Adrenal gland (tissue), 12 donors: ENCODE results near the gene ANAPC2. TPM values are rescaled to one million over a fixed set of nuclear protein-coding genes. Genes with fewer than 3 reads are reported as not detected.

ENCODE experiments used
- DNase-seq, 7 donors: peaks; one replicate each; pipeline ENCODE4 v3.0.0-alpha.2; 2019 to 2020
- H3K27ac ChIP-seq, 5 donors: fragments of 200-600 bp; sonication (generic) in 4 of 5; 1 replicate in 3 of 5; 2 replicates in 2 of 5; pipeline versions ENCODE4 v1.5.1 to v1.8.0; 2016 to 2020; ENCODE audit warnings: mild to moderate bottlenecking in 1 of 5
- H3K27me3 ChIP-seq: fragments of 200-600 bp; 2 replicates; pipeline ENCODE4 v1.8.0; 2021
- H3K36me3 ChIP-seq, 2 donors: fragments of 200-600 bp; replicated peaks in 1 of 2; 1 replicate in 1 of 2; 2 replicates in 1 of 2; pipeline versions ENCODE4 v1.5.1 to v1.8.0; 2018 to 2022
- H3K4me1 ChIP-seq, 2 donors: fragments of 200-600 bp; replicated peaks in 1 of 2; 1 replicate in 1 of 2; 2 replicates in 1 of 2; pipeline versions ENCODE4 v1.5.1 to v1.8.0; 2018 to 2021
- H3K4me3 ChIP-seq, 4 donors: fragments of 200-600 bp; sonication (generic) in 3 of 4; one replicate each; pipeline ENCODE4 v1.5.1; 2016 to 2018
- H3K9me3 ChIP-seq, 3 donors: fragments of 200-600 bp; sonication (generic) in 1 of 3; replicated peaks in 1 of 3; 1 replicate in 2 of 3; 2 replicates in 1 of 3; pipeline versions ENCODE4 v1.5.1 to v1.8.0; 2016 to 2021
- POLR2A ChIP-seq, 2 donors: fragments of 450-650 bp; IDR thresholded peaks; one replicate each; pipeline ENCODE4 v1.6.1; 2017; ENCODE audit warnings: antibody characterized with exemption in 2 of 2, mild to moderate bottlenecking in 2 of 2, moderate library complexity in 1 of 2
- WGBS, 4 donors: extraction: QIAGEN DNeasy Blood & Tissue Kit in 2 of 4; methylation state at CpG; one replicate each; pipeline versions ENCODE4 v1.1.5 to v1.1.7; 2013 to 2017; 5-methylcytosine and 5-hydroxymethylcytosine counted together
- intact Hi-C, 2 donors: fragments of 100-400 bp; cut with DNase I; formaldehyde crosslinking; loops; one replicate each; pipeline versions ENCODE4 v1.14.1 to v1.15.0; 2022 to 2023
- polyA plus RNA-seq, 3 donors: library from polyadenylated mRNA; stranded (reverse); fragments of 200-250 nt in 2 of 3; fragments of 350-450 nt in 1 of 3; fragmentation: Illumina TruSeq in 1 of 3; extraction: RNeasy Lipid Tissue Mini Kit (QIAGEN cat#74804) in 1 of 3; gene quantifications; one replicate each; pipeline ENCODE4 v1.2.3, GENCODE V29; 2013 to 2014
- total RNA-seq, 9 donors: library from RNA; depleted of rRNA in 4 of 9; stranded (reverse); fragments of >200 nt in 4 of 9; fragments of 120-200 nt in 1 of 9; fragmentation: NEBNext Ultra II Directional in 1 of 9; extraction: Animal tissue kit (Norgen Biotek cat#: 25700) in 1 of 9; gene quantifications; one replicate each; pipeline versions ENCODE4 v1.1.0 to v1.2.4, GENCODE V29; 2013 to 2023
- TF ChIP-seq, protein P1 (sequence below), 6 experiments: fragments of 450-650 bp in 4 of 6; fragments of 200-600 bp in 2 of 6; sonication (generic) in 1 of 6; IDR thresholded peaks; 1 replicate in 5 of 6; 2 replicates in 1 of 6; pipeline versions ENCODE4 v1.5.1 to v1.8.0; 2016 to 2021; ENCODE audit warnings: antibody characterized with exemption in 6 of 6, mild to moderate bottlenecking in 2 of 6, moderate library complexity in 1 of 6
- donor health status: healthy with polysubstance abuse.
- donor health status: Bipolar disorder and iron deficiency.
- donor health status: DM: yes; HTN: yes; CAD: no.
- donor health status: DM: no; HTN: no; CAD: no.
- donor health status: DM: no; HTN: no; CAD: no.
- donor health status: DM: yes; HTN: yes; CAD: no.

The ANAPC2 gene
- total and polyA plus RNA-seq, 12 donors = 7.1 to 162 (median 32.0) TPM

DNA sequence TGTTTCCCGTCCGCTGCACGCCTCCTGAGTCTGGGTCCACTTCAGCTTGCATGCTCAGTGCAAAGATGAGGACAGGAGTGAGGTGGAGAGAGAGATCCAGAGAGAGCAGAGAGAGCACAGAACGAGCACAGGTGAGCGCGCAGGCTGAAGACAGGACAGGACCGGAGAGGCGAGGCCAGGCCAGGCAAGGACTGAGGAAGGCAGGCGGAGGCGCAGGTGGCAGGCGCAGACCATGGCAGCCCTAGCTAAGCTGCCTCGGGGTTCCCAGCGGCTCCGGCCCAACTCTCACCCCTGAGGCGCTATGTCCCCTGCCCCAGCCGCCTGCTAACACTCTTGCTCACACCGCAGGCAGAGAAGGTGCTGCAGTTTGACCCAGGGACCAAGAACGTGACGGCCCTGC is 39.7 kb downstream of the ANAPC2 start:
- TF ChIP-seq, protein P1, sequence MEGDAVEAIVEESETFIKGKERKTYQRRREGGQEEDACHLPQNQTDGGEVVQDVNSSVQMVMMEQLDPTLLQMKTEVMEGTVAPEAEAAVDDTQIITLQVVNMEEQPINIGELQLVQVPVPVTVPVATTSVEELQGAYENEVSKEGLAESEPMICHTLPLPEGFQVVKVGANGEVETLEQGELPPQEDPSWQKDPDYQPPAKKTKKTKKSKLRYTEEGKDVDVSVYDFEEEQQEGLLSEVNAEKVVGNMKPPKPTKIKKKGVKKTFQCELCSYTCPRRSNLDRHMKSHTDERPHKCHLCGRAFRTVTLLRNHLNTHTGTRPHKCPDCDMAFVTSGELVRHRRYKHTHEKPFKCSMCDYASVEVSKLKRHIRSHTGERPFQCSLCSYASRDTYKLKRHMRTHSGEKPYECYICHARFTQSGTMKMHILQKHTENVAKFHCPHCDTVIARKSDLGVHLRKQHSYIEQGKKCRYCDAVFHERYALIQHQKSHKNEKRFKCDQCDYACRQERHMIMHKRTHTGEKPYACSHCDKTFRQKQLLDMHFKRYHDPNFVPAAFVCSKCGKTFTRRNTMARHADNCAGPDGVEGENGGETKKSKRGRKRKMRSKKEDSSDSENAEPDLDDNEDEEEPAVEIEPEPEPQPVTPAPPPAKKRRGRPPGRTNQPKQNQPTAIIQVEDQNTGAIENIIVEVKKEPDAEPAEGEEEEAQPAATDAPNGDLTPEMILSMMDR (IDR thresholded peaks at IDR 0.05) = no peak
- no peak for TF ChIP-seq POLR2A (IDR thresholded peaks at IDR 0.05)
- H3K36me3 ChIP-seq = no peaks in the 10 kb centered on the region
- H3K4me1 ChIP-seq = no peaks in the 10 kb centered on the region
- no peaks in the 10 kb centered on the region for H3K9me3 ChIP-seq
- no peak for DNase-seq
- intact Hi-C loops = no loop called here
- peaks cover 11% of the 10 kb centered on the region for H3K27me3 ChIP-seq
- no peak overlapping the region for H3K27ac ChIP-seq
- H3K4me3 ChIP-seq = no peak overlapping the region
- WGBS, 4 donors = 71 to 83% (median 77%) methylated on average over 16 to 19 of the region's 19 CpGs

DNA sequence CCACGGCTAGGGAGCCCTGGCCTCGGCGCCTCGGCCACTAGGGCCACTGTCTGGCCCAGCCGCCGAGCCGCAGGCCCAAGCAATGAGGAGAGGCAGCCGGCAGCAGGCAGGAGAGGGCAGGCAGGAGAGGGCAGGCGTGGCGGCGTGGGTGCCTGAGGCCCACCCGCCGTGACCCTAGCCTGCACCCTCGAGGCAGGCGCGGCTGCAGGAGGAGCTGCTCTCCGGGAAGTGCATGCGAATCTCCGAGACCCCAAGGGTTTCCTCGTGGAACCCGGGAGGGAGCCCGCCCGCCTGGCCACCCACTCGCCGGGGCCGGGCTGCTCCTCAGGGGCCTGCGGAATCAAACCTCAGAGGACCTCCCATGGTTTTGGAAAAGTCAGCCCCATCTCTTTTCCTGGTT is 40.1 kb downstream of the ANAPC2 start:
- Histone ChIP-seq H3K4me3 (no peak overlapping the region), H3K4me1 (no peaks in the 10 kb centered on the region), H3K27ac (no peak overlapping the region), H3K36me3 (no peaks in the 10 kb centered on the region), H3K27me3 (peaks cover 15% of the 10 kb centered on the region), H3K9me3 (no peaks in the 10 kb centered on the region)
- WGBS, 4 donors = 50 to 76% (median 67%) methylated on average over 3 to 27 of the region's 27 CpGs
- no peak for DNase-seq
- TF ChIP-seq, protein P1 (IDR thresholded peaks at IDR 0.05) = no peak
- TF ChIP-seq POLR2A (IDR thresholded peaks at IDR 0.05) = no peak
- intact Hi-C loops = no loop called here

DNA sequence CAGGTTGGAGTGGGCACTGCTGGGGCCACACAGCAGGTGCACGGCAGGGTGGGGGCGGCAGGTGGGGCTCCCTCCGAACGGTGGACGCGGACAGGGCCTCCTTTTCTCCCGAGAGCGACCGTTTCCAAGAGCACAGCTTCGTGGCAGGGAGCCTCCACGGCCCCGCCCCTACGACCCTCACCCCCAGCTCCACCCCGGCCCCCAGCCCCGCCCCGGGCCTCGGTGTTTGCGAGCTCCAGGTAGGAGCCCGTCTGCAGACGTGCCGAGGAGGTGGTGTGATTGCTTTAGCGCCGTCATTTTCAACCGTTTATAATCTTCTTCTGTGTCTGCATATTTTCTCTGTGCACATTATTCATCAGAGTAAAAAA is 40.6 kb downstream of the ANAPC2 start:
- intact Hi-C loops = no loop called here
- TF ChIP-seq, protein P1 (IDR thresholded peaks at IDR 0.05) = no peak
- TF ChIP-seq POLR2A (IDR thresholded peaks at IDR 0.05) = no peak
- no peak for DNase-seq
- no peaks in the 10 kb centered on the region for H3K9me3 ChIP-seq
- peaks cover 20% of the 10 kb centered on the region for H3K27me3 ChIP-seq
- H3K36me3 ChIP-seq = no peaks in the 10 kb centered on the region
- H3K4me3 ChIP-seq = no peak overlapping the region
- no peak overlapping the region for H3K27ac ChIP-seq
- H3K4me1 ChIP-seq = no peaks in the 10 kb centered on the region
- WGBS, 4 donors = 28 to 44% (median 34%) methylated on average over 9 to 23 of the region's 24 CpGs

DNA sequence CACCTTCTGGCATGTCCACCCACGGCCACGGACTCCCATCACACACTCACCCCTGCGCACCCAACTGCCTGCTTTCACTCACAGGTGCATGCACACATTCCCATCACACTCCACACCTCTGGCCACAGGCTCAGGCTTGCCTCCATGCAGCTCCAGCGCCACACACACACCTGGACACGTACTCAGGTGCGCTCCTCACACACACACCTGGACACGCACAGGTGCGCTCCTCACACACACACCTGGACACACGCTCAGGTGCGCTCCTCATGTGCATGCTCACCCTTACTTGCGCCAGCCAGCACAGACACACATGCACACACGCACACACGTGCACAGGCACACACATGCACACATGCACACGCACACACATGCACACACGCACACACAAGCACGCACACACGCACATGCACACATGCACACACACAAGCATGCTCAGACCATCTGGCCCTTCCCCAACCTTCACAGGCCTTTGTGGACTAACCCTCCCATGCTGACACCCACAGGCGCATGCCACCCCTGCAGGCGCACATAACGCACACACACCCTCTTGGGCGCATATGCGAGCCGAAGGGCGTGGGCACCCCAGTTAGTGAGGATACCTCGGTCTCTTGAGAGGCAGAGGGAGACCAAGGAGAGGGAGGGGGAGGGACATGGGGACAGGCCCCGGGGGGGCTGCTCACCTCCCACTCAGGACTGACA is 41.1 kb downstream of the ANAPC2 start:
- intact Hi-C loops = no loop called here
- WGBS, 4 donors = 78 to 89% (median 81%) methylated on average over 17 to 26 of the region's 26 CpGs
- H3K4me1 ChIP-seq = no peaks in the 10 kb centered on the region
- no peaks in the 10 kb centered on the region for H3K9me3 ChIP-seq
- TF ChIP-seq, protein P1 (IDR thresholded peaks at IDR 0.05) = no peak
- no peak for TF ChIP-seq POLR2A (IDR thresholded peaks at IDR 0.05)
- H3K36me3 ChIP-seq = no peaks in the 10 kb centered on the region
- H3K27ac ChIP-seq = no peak overlapping the region
- peaks cover 25% of the 10 kb centered on the region for H3K27me3 ChIP-seq
- no peak for DNase-seq
- H3K4me3 ChIP-seq = no peak overlapping the region
